Stimulated activated CD4-positive, alpha-beta T cell treated with anti-CD3 and anti-CD28 coated beads, Interleukin-1b, Interleukin-23, amount 100 ng/mL, for 4 hours (primary cell): ENCODE measurements around the gene PCED1B.
"Not testable (repeated sequence)": the region's sequence is repeated elsewhere in the genome, so short reads cannot be mapped to it uniquely, and the experiment has no call there.

Experiments used
- DNase-seq, 2 donors: peaks; one replicate each; pipeline ENCODE4 v3.0.0-alpha.2; 2020; ENCODE audit warnings: low read depth in 2 of 2

Gene PCED1B

GRCh38 chr12:47079468-47079980, at the start of gene PCED1B, which contains the start of gene AMIGO2:
Gene PCED1B, plus strand, starts transcription at chr12:47079621. Its CDS starts 155,443 bp downstream, at chr12:47235064.
Gene AMIGO2, minus strand, starts transcription at chr12:47079959. Its CDS starts 957 bp downstream, at chr12:47079002.
- peak; percentile 49 to 57 for DNase-seq

- DNase-seq, result no peak
Measured at GRCh38 chr12:47029903-47030302, 49.5 kb upstream of the PCED1B start.

- peak in 1 of 2 donors; percentile 12 for DNase-seq
Measured at GRCh38 chr12:47032644-47033043, 46.8 kb upstream of the PCED1B start.

GRCh38 chr12:47033081-47033480, 46.3 kb upstream of the PCED1B start:
- DNase-seq, result no peak

GRCh38 chr12:47033789-47034555, 45.4 kb upstream of the PCED1B start:
- no peak for DNase-seq

- DNase-seq, result no peak
Measured at GRCh38 chr12:47034661-47035060, 44.8 kb upstream of the PCED1B start.

GRCh38 chr12:47035484-47035883, 43.9 kb upstream of the PCED1B start:
- no peak for DNase-seq

- no peak for DNase-seq
Measured at GRCh38 chr12:47038270-47038748, 41.1 kb upstream of the PCED1B start.

GRCh38 chr12:47039079-47039478, 40.3 kb upstream of the PCED1B start:
- DNase-seq, result no peak

GRCh38 chr12:47039756-47040155, 39.7 kb upstream of the PCED1B start:
- DNase-seq, result no peak

GRCh38 chr12:47041327-47041726, 38.1 kb upstream of the PCED1B start:
- no peak for DNase-seq

GRCh38 chr12:47048541-47048940, 30.9 kb upstream of the PCED1B start:
- DNase-seq, result no peak

- not testable (repeated sequence) for DNase-seq
Measured at GRCh38 chr12:47051291-47051690, 28.1 kb upstream of the PCED1B start.

GRCh38 chr12:47052274-47052673, 27.1 kb upstream of the PCED1B start:
- no peak for DNase-seq

GRCh38 chr12:47053961-47054360, 25.5 kb upstream of the PCED1B start:
- DNase-seq, result no peak

- no peak for DNase-seq
Measured at GRCh38 chr12:47054659-47055058, 24.8 kb upstream of the PCED1B start.

GRCh38 chr12:47055856-47056255, 23.6 kb upstream of the PCED1B start:
- DNase-seq, result not testable (repeated sequence)

GRCh38 chr12:47056944-47057343, 22.5 kb upstream of the PCED1B start:
- not testable (repeated sequence) for DNase-seq

GRCh38 chr12:47058640-47059039, 20.8 kb upstream of the PCED1B start:
- DNase-seq, result not testable (repeated sequence)

GRCh38 chr12:47065546-47065945, 13.9 kb upstream of the PCED1B start:
- no peak for DNase-seq

GRCh38 chr12:47066278-47067025, 13.0 kb upstream of the PCED1B start:
- DNase-seq, result no peak

GRCh38 chr12:47067176-47067575, 12.2 kb upstream of the PCED1B start:
- DNase-seq, result no peak
